OCI-LY7 (cell line): Measurements from ENCODE around the gene ASB15. TPM values are rescaled to one million over a fixed set of nuclear protein-coding genes. Genes with fewer than 3 reads are reported as not detected.

Experiments
- BruUV-seq: library from RNA; stranded (reverse); fragments of 400-500 nt; replicated peaks from 2 replicates; lab custom pipeline; 2021; lab: Mats Ljungman, UMichigan
- CTCF ChIA-PET: fragments of 300-600 bp; sonication (Branson Sonifier 250); formaldehyde crosslinking; loops from one replicate; lab custom pipeline; 2022; ENCODE audit warnings: antibody characterized with exemption; ENCODE audit not compliant: unreplicated experiment; lab: Charles Lee
- POLR2A ChIA-PET: fragments of 300-600 bp; sonication (Branson Sonifier 250); formaldehyde crosslinking; loops from one replicate; lab custom pipeline; 2022; ENCODE audit warnings: antibody characterized with exemption; lab: Charles Lee
- DNase-seq: peaks from one replicate; pipeline ENCODE4 v3.0.0-alpha.2; 2015; ENCODE audit warnings: low spot score
- H2AFZ ChIP-seq: fragments of 200-600 bp; sonication (generic), shearing (Covaris generic); 2 replicates; pipeline ENCODE4 v1.6.1; 2014; ENCODE audit warnings: mild to moderate bottlenecking, antibody characterized with exemption, low read length, moderate library complexity
- H3K27ac ChIP-seq: fragments of 200-600 bp; sonication (generic); 2 replicates; pipeline ENCODE4 v1.5.1; 2014; ENCODE audit warnings: mixed run types, low read depth, mild to moderate bottlenecking, moderate library complexity, low read length, inconsistent platforms; ENCODE audit not compliant: poor library complexity, severe bottlenecking
- H3K36me3 ChIP-seq: fragments of 200-600 bp; sonication (generic); 2 replicates; pipeline ENCODE4 v1.6.1; 2014; ENCODE audit warnings: mild to moderate bottlenecking, antibody characterized with exemption, low read length, moderate library complexity, mixed read lengths; ENCODE audit not compliant: insufficient read depth
- H3K4me1 ChIP-seq: fragments of 200-600 bp; sonication (generic); 2 replicates; pipeline ENCODE4 v1.5.1; 2014; ENCODE audit warnings: mild to moderate bottlenecking, low read length; ENCODE audit not compliant: insufficient read depth, poor library complexity, severe bottlenecking
- H3K4me2 ChIP-seq: fragments of 200-600 bp; sonication (generic); 2 replicates; pipeline ENCODE4 v1.6.1; 2014; ENCODE audit warnings: mild to moderate bottlenecking, low read length
- H3K4me3 ChIP-seq: fragments of 200-600 bp; sonication (generic); 2 replicates; pipeline ENCODE4 v1.5.1; 2014; ENCODE audit warnings: mild to moderate bottlenecking, low read depth, low read length; ENCODE audit not compliant: poor library complexity, severe bottlenecking
- H3K79me2 ChIP-seq: fragments of 200-600 bp; sonication (generic); 2 replicates; pipeline ENCODE4 v1.6.1; 2016; ENCODE audit warnings: low read depth, mild to moderate bottlenecking, low read length, moderate library complexity, mixed read lengths; ENCODE audit not compliant: insufficient read depth
- H3K9me2 ChIP-seq: fragments of 200-600 bp; sonication (generic); 2 replicates; pipeline ENCODE4 v1.6.1; 2016; ENCODE audit warnings: mild to moderate bottlenecking, low read length, mixed read lengths; ENCODE audit not compliant: insufficient read depth
- H3K9me3 ChIP-seq: fragments of 200-600 bp; sonication (generic); 2 replicates; pipeline ENCODE4 v1.6.1; 2014; ENCODE audit warnings: mild to moderate bottlenecking, mixed run types, low read length, mixed read lengths
- H4K20me1 ChIP-seq: fragments of 200-600 bp; sonication (generic); 2 replicates; pipeline ENCODE4 v1.6.1; 2014; ENCODE audit warnings: mild to moderate bottlenecking, antibody characterized with exemption, low read length, moderate library complexity, mixed read lengths; ENCODE audit not compliant: insufficient read depth
- CTCF ChIP-seq: fragments of 200-600 bp; sonication (generic); conservative IDR thresholded peaks from 2 replicates; pipeline ENCODE4 v1.5.1; 2014; ENCODE audit warnings: mild to moderate bottlenecking, antibody characterized with exemption, low read length, moderate library complexity, mixed read lengths
- EZH2phosphoT487 ChIP-seq: fragments of 200-600 bp; sonication (generic); IDR thresholded peaks from 2 replicates; pipeline ENCODE4 v1.6.1; 2018; ENCODE audit warnings: low read depth, borderline replicate concordance, mild to moderate bottlenecking, mixed run types, antibody characterized with exemption, low read length, moderate library complexity, mixed read lengths
- intact Hi-C: fragments of 100-400 bp; cut with micrococcal nuclease; formaldehyde crosslinking; loops from one replicate; pipeline ENCODE4 v1.10.0; 2022; ENCODE audit not compliant: unreplicated experiment
- total RNA-seq, 2 experiments: library from RNA; depleted of rRNA in 1 of 2; stranded (reverse); fragments of >200 nt in 1 of 2; shearing (Covaris generic) in 1 of 2; gene quantifications; 2 replicates each; pipeline ENCODE4 v1.2.3, GENCODE V29; 2014 to 2022

ASB15 gene
- total RNA-seq, 2 experiments from 2014 or later = not detected

- no peak overlapping the region for H3K27ac ChIP-seq
- TF ChIP-seq EZH2phosphoT487 (no peak), CTCF (no peak)
- ChIA-PET CTCF (no interaction called here), POLR2A (no interaction called here)
- no TSS peak for BruUV-seq
- H3K79me2 ChIP-seq = no peaks in the 10 kb centered on the region
- H3K36me3 ChIP-seq = no peaks in the 10 kb centered on the region
- H3K4me3 ChIP-seq = no peak overlapping the region
- H3K4me2 ChIP-seq = no peak overlapping the region
- H4K20me1 ChIP-seq = no peaks in the 10 kb centered on the region
- H3K9me2 ChIP-seq = no peaks in the 10 kb centered on the region
- DNase-seq = no peak
- intact Hi-C loops = no loop called here
- no peak overlapping the region for H2AFZ ChIP-seq
- H3K4me1 ChIP-seq = no peaks in the 10 kb centered on the region
- H3K9me3 ChIP-seq = no peaks in the 10 kb centered on the region
These were observed 38.0 kb downstream of the ASB15 start for GRCh38 chr7:123639631-123640030.

GRCh38 chr7:123640583-123640982 lies 39.0 kb downstream of the ASB15 start:
- no peak for DNase-seq
- Histone ChIP-seq H2AFZ (no peak overlapping the region), H3K4me3 (no peak overlapping the region), H4K20me1 (no peaks in the 10 kb centered on the region), H3K9me3 (no peaks in the 10 kb centered on the region), H3K79me2 (no peaks in the 10 kb centered on the region), H3K4me1 (no peaks in the 10 kb centered on the region), H3K36me3 (no peaks in the 10 kb centered on the region), H3K4me2 (no peak overlapping the region), H3K9me2 (no peaks in the 10 kb centered on the region), H3K27ac (no peak overlapping the region)
- TF ChIP-seq EZH2phosphoT487 = no peak
- no peak for TF ChIP-seq CTCF
- no TSS peak for BruUV-seq
- CTCF ChIA-PET = no interaction called here
- intact Hi-C loops = no loop called here
- POLR2A ChIA-PET = no interaction called here

GRCh38 chr7:123641901-123642300 lies 40.3 kb downstream of the ASB15 start:
- Histone ChIP-seq H3K4me3 (no peak overlapping the region), H3K36me3 (no peaks in the 10 kb centered on the region), H4K20me1 (no peaks in the 10 kb centered on the region), H3K4me2 (no peak overlapping the region), H3K4me1 (no peaks in the 10 kb centered on the region), H2AFZ (no peak overlapping the region), H3K79me2 (no peaks in the 10 kb centered on the region), H3K9me3 (no peaks in the 10 kb centered on the region), H3K9me2 (no peaks in the 10 kb centered on the region), H3K27ac (no peak overlapping the region)
- POLR2A ChIA-PET = no interaction called here
- CTCF ChIA-PET = no interaction called here
- BruUV-seq = no TSS peak
- DNase-seq = no peak
- TF ChIP-seq CTCF = no peak
- no peak for TF ChIP-seq EZH2phosphoT487
- intact Hi-C loops = no loop called here
